K562 (cell line): Measurements from ENCODE around the gene SLC22A12.

Source experiments
- CBX3 ChIP-seq, 2 experiments: IDR thresholded peaks; 1 replicate in 1 of 2; 2 replicates in 1 of 2; pipeline ENCODE4 v1.6.1; 2012; ENCODE audit warnings: inconsistent platforms in 2 of 2, low read length in 2 of 2, borderline replicate concordance in 1 of 2, control low read depth in 1 of 2
- CREM ChIP-seq: IDR thresholded peaks from 2 replicates; pipeline ENCODE4 v1.6.1; 2014; ENCODE audit warnings: antibody characterized with exemption, low read depth
- POLR2A ChIP-seq: fragments of 450-650 bp; conservative IDR thresholded peaks from 2 replicates; pipeline ENCODE4 v1.6.1; 2016

DNA sequence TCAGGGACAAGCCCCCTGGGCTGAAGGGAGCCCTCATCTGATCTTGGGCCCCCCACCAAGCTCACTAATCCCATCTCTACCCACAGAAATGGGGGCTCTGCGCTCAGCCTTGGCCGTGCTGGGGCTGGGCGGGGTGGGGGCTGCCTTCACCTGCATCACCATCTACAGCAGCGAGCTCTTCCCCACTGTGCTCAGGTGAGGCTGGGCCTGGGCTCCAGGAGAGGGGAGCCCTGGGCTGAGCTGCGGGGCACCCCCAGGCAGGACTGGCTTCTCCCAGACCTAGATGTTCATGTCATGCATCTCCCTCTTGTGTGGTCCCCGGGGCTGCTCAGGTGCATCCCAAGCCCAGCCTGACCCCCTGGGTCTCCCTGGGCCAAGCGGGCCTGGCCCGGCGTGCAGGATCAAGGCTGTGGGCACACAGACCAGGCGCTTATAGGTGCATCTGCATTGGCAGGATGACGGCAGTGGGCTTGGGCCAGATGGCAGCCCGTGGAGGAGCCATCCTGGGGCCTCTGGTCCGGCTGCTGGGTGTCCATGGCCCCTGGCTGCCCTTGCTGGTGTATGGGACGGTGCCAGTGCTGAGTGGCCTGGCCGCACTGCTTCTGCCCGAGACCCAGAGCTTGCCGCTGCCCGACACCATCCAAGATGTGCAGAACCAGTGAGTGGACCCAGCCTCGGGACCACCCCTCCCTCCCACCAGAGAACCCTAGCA lies 9.4 kb downstream of the SLC22A12 start:
- TF ChIP-seq CREM = no peak
- no peak for TF ChIP-seq POLR2A
- no peak for TF ChIP-seq CBX3 (IDR thresholded peaks at IDR 0.05; ENCODE audit: borderline replicate concordance in 1 of 2, low read length in 2 of 2)
